Neural cell (in vitro differentiated cells): ENCODE measurements around the gene FILIP1. TPM values are rescaled to one million over a fixed set of nuclear protein-coding genes. Genes with fewer than 3 reads are reported as not detected.
A peak's percentile ranks its signal among the peaks of the same experiment; 100 is the strongest.

Experiments
- H2AFZ ChIP-seq: fragments of 200-600, 300-800 bp; sonication (generic), shearing (Covaris generic); 2 replicates; pipeline ENCODE4 v1.6.0; 2014; ENCODE audit warnings: low read depth, mild to moderate bottlenecking, antibody characterized with exemption, low read length, moderate library complexity
- H3F3A ChIP-seq: fragments of 200-600 bp; shearing (Covaris generic); 2 replicates; pipeline ENCODE4 v1.6.1; 2016; ENCODE audit warnings: mild to moderate bottlenecking, moderate library complexity, mixed read lengths, antibody characterized with exemption, low read length; ENCODE audit not compliant: insufficient read depth, poor library complexity, severe bottlenecking
- H3K27ac ChIP-seq: fragments of 200-600, 300-800 bp; sonication (generic), shearing (Covaris generic); 2 replicates; pipeline ENCODE4 v1.5.1; 2014; ENCODE audit warnings: mild to moderate bottlenecking, low read length, moderate library complexity
- H3K27me3 ChIP-seq: fragments of 300-800, 200-600 bp; sonication (generic), shearing (Covaris generic); 2 replicates; pipeline ENCODE4 v1.6.0; 2014; ENCODE audit warnings: mild to moderate bottlenecking, low read depth, low read length, moderate library complexity; ENCODE audit not compliant: insufficient read depth
- H3K36me3 ChIP-seq: fragments of 300-800, 200-600 bp; sonication (generic), shearing (Covaris generic); 2 replicates; pipeline ENCODE4 v1.5.1; 2014; ENCODE audit warnings: mild to moderate bottlenecking, antibody characterized with exemption, low read length, moderate library complexity; ENCODE audit not compliant: insufficient read depth
- H3K4me2 ChIP-seq: fragments of 300-800, 200-600 bp; sonication (generic), shearing (Covaris generic); 2 replicates; pipeline ENCODE4 v1.6.0; 2014; ENCODE audit warnings: mild to moderate bottlenecking, low read length
- H3K4me3 ChIP-seq: fragments of 300-800, 200-600 bp; sonication (generic), shearing (Covaris generic); 2 replicates; pipeline ENCODE4 v1.5.1; 2014; ENCODE audit warnings: mild to moderate bottlenecking, low read length, moderate library complexity
- H3K79me2 ChIP-seq: fragments of 200-600 bp; shearing (Covaris generic); replicated peaks from 2 replicates; pipeline ENCODE4 v1.6.0; 2014; ENCODE audit warnings: mild to moderate bottlenecking, low read length, moderate library complexity; ENCODE audit not compliant: insufficient read depth
- H3K9ac ChIP-seq: fragments of 300-800, 200-600 bp; sonication (generic), shearing (Covaris generic); 2 replicates; pipeline ENCODE4 v1.6.1; 2016; ENCODE audit warnings: mild to moderate bottlenecking, low read length, mixed read lengths
- H3K9me2 ChIP-seq: fragments of 200-600 bp; shearing (Covaris generic); 2 replicates; pipeline ENCODE4 v1.6.1; 2016; ENCODE audit warnings: mild to moderate bottlenecking, low read length, mixed read lengths; ENCODE audit not compliant: insufficient read depth
- H3K9me3 ChIP-seq: fragments of 200-600, 300-800 bp; sonication (generic), shearing (Covaris generic); 2 replicates; pipeline ENCODE4 v1.6.1; 2016; ENCODE audit warnings: mild to moderate bottlenecking, mixed run types, low read length, moderate library complexity, mixed read lengths
- H4K20me1 ChIP-seq: fragments of 200-600 bp; shearing (Covaris generic); 2 replicates; pipeline ENCODE4 v1.6.1; 2016; ENCODE audit warnings: mild to moderate bottlenecking, mixed run types; ENCODE audit not compliant: insufficient read depth
- CTCF ChIP-seq: fragments of 450-650 bp; IDR thresholded peaks from 2 replicates; pipeline ENCODE4 v1.5.1; 2014; ENCODE audit warnings: antibody characterized with exemption, mild to moderate bottlenecking, moderate library complexity; ENCODE audit not compliant: poor library complexity, severe bottlenecking
- EP300 ChIP-seq: fragments of 450-650 bp; conservative IDR thresholded peaks from 2 replicates; pipeline ENCODE4 v1.6.1; 2014; ENCODE audit warnings: antibody characterized with exemption, mild to moderate bottlenecking, moderate library complexity; ENCODE audit not compliant: poor library complexity, severe bottlenecking
- EZH2 ChIP-seq: fragments of 200-600, 300-800 bp; shearing (Covaris generic), sonication (generic); IDR thresholded peaks from 2 replicates; pipeline ENCODE4 v1.6.1; 2014; ENCODE audit warnings: antibody characterized with exemption, low read length, borderline replicate concordance, mild to moderate bottlenecking; ENCODE audit not compliant: insufficient read depth, poor library complexity, severe bottlenecking
- MXI1 ChIP-seq: fragments of 450-650 bp; conservative IDR thresholded peaks from 2 replicates; pipeline ENCODE4 v1.6.1; 2014; ENCODE audit warnings: antibody characterized with exemption, mild to moderate bottlenecking; ENCODE audit not compliant: poor library complexity, severe bottlenecking
- POLR2AphosphoS5 ChIP-seq: IDR thresholded peaks from 2 replicates; pipeline ENCODE4 v1.6.1; 2012
- RAD21 ChIP-seq: fragments of 450-650 bp; conservative IDR thresholded peaks from 2 replicates; pipeline ENCODE4 v1.6.1; 2014; ENCODE audit warnings: antibody characterized with exemption, mild to moderate bottlenecking, moderate library complexity
- REST ChIP-seq: IDR thresholded peaks from 2 replicates; pipeline ENCODE4 v1.6.1; 2012; ENCODE audit warnings: borderline replicate concordance
- SMC3 ChIP-seq: fragments of 450-650 bp; conservative IDR thresholded peaks from 2 replicates; pipeline ENCODE4 v1.6.1; 2014; ENCODE audit warnings: antibody characterized with exemption, mild to moderate bottlenecking, moderate library complexity; ENCODE audit not compliant: poor library complexity
- TAF1 ChIP-seq: IDR thresholded peaks from 2 replicates; pipeline ENCODE4 v1.6.1; 2012; ENCODE audit warnings: low read depth
- polyA plus RNA-seq: library from polyadenylated mRNA; depleted of rRNA; stranded (reverse); fragments of >200 nt; gene quantifications from 2 replicates; pipeline ENCODE4 v1.2.3, GENCODE V29; 2014

FILIP1 gene
- polyA plus RNA-seq, 1 donor from 2014 or later: 1.4 TPM

GRCh38 chr6:75431379-75431778 lies 62.2 kb downstream of the FILIP1 start:
- H3F3A ChIP-seq: no peaks in the 10 kb centered on the region
- no peaks in the 10 kb centered on the region for H4K20me1 ChIP-seq
- H3K27me3 ChIP-seq: no peaks in the 10 kb centered on the region
- no peaks in the 10 kb centered on the region for H3K9me3 ChIP-seq
- no peak for TF ChIP-seq TAF1
- no peak for TF ChIP-seq EZH2
- TF ChIP-seq CTCF: no peak
- no peak for TF ChIP-seq RAD21
- no peak for TF ChIP-seq EP300
- no peak for TF ChIP-seq SMC3
- no peak for TF ChIP-seq REST
- H3K9ac ChIP-seq: no peak overlapping the region
- H3K4me3 ChIP-seq: no peak overlapping the region
- H3K27ac ChIP-seq: peak overlapping the region; percentile 0
- no peak overlapping the region for H2AFZ ChIP-seq
- H3K79me2 ChIP-seq: no peaks in the 10 kb centered on the region
- no peaks in the 10 kb centered on the region for H3K36me3 ChIP-seq
- H3K9me2 ChIP-seq: no peaks in the 10 kb centered on the region
- H3K4me2 ChIP-seq: no peak overlapping the region

- Histone ChIP-seq H3F3A (no peaks in the 10 kb centered on the region), H3K27me3 (no peaks in the 10 kb centered on the region), H4K20me1 (no peaks in the 10 kb centered on the region), H3K79me2 (no peaks in the 10 kb centered on the region), H2AFZ (no peak overlapping the region), H3K4me2 (no peak overlapping the region), H3K27ac (peak overlapping the region; percentile 32), H3K9me2 (no peaks in the 10 kb centered on the region), H3K36me3 (no peaks in the 10 kb centered on the region), H3K9ac (no peak overlapping the region), H3K9me3 (no peaks in the 10 kb centered on the region), H3K4me3 (no peak overlapping the region)
- TF ChIP-seq REST (no peak), MXI1 (no peak), RAD21 (no peak), POLR2AphosphoS5 (no peak)
These were observed 62.8 kb downstream of the FILIP1 start for GRCh38 chr6:75430631-75431325.
